Measurements from ENCODE around the gene FERMT3. TPM values are rescaled to one million over a fixed set of nuclear protein-coding genes. Genes with fewer than 3 reads are reported as not detected.
A peak's percentile ranks its signal among the peaks of the same experiment; 100 is the strongest.
"Not testable (repeated sequence)": the region's sequence is repeated elsewhere in the genome, so short reads cannot be mapped to it uniquely, and the experiment has no call there.

The FERMT3 gene
- total RNA-seq, 1 donor from 2014 or later, result 24.3 TPM

DNA sequence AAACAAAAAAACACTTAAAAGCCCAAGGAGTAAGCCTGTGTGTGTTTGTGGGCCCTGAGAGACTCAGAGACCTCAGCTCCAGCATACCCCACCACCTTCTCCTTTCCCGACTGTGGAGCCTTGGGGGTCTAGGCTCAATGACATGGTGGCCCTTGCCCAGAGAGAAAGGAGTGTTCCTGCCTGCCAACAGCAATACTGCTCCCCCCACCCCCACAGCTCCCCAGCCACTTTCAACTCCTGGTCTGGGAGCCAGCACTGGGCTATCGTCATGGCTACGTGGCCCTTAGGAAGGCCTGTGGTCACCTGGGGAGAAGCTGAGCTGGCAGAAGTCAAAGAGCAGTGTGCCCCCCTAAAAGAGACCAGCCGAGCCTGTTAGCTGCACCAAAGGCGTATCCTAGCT, 37.6 kb downstream of the FERMT3 start:
- H3K4me1 ChIP-seq, result peaks cover 51% of the 10 kb centered on the region
- intact Hi-C loops (cut with DNase I), result no loop called here
- H3K27ac ChIP-seq, result no peak overlapping the region

GRCh38 chr11:64244966-64245365, 38.4 kb downstream of the FERMT3 start:
- H3K4me3 ChIP-seq, result peak overlapping the region; percentile 48 to 57
- H3K27me3 ChIP-seq, result no peaks in the 10 kb centered on the region
- H3K27ac ChIP-seq, result peak overlapping the region; percentile 76
- H3K9me3 ChIP-seq, result no peaks in the 10 kb centered on the region
- TF ChIP-seq POLR2A (IDR thresholded peaks at IDR 0.05) (no peak), CTCF (IDR thresholded peaks at IDR 0.05) (no peak), POLR2AphosphoS5 (IDR thresholded peaks at IDR 0.05; ENCODE audit: insufficient read depth in 1 of 2, low read depth in 1 of 2) (no peak)
- peaks cover 47% of the 10 kb centered on the region for H3K4me1 ChIP-seq
- intact Hi-C loops (cut with DNase I), result no loop called here
- H3K36me3 ChIP-seq, result peaks cover 0 to 12% of the 10 kb centered on the region in 2 donors
- no peak for DNase-seq (ENCODE audit: extremely low spot score in 2 of 2)

More for the DNA sequence above, 37.6 kb downstream of the FERMT3 start:
- Histone ChIP-seq H3K27me3 (no peaks in the 10 kb centered on the region), H3K36me3 (peaks cover 0 to 12% of the 10 kb centered on the region in 2 donors), H3K9me3 (no peaks in the 10 kb centered on the region), H3K4me3 (no peak overlapping the region)
- DNase-seq (ENCODE audit: extremely low spot score in 2 of 2), result no peak
- no peak for TF ChIP-seq POLR2A (IDR thresholded peaks at IDR 0.05)
- no peak for TF ChIP-seq POLR2AphosphoS5 (IDR thresholded peaks at IDR 0.05; ENCODE audit: insufficient read depth in 1 of 2, low read depth in 1 of 2)
- TF ChIP-seq CTCF (IDR thresholded peaks at IDR 0.05), result no peak

GRCh38 chr11:64245401-64245796, 38.9 kb downstream of the FERMT3 start:
- Histone ChIP-seq H3K9me3 (no peaks in the 10 kb centered on the region), H3K36me3 (peaks cover 0 to 12% of the 10 kb centered on the region in 2 donors), H3K4me3 (peak overlapping the region; percentile 48 to 57), H3K27me3 (no peaks in the 10 kb centered on the region), H3K4me1 (peaks cover 44% of the 10 kb centered on the region), H3K27ac (peak overlapping the region; percentile 76)
- TF ChIP-seq CTCF (IDR thresholded peaks at IDR 0.05) (no peak), POLR2AphosphoS5 (IDR thresholded peaks at IDR 0.05; ENCODE audit: insufficient read depth in 1 of 2, low read depth in 1 of 2) (no peak), POLR2A (IDR thresholded peaks at IDR 0.05) (no peak)
- intact Hi-C loops (cut with DNase I), result no loop called here
- no peak for DNase-seq (ENCODE audit: extremely low spot score in 2 of 2)

DNA sequence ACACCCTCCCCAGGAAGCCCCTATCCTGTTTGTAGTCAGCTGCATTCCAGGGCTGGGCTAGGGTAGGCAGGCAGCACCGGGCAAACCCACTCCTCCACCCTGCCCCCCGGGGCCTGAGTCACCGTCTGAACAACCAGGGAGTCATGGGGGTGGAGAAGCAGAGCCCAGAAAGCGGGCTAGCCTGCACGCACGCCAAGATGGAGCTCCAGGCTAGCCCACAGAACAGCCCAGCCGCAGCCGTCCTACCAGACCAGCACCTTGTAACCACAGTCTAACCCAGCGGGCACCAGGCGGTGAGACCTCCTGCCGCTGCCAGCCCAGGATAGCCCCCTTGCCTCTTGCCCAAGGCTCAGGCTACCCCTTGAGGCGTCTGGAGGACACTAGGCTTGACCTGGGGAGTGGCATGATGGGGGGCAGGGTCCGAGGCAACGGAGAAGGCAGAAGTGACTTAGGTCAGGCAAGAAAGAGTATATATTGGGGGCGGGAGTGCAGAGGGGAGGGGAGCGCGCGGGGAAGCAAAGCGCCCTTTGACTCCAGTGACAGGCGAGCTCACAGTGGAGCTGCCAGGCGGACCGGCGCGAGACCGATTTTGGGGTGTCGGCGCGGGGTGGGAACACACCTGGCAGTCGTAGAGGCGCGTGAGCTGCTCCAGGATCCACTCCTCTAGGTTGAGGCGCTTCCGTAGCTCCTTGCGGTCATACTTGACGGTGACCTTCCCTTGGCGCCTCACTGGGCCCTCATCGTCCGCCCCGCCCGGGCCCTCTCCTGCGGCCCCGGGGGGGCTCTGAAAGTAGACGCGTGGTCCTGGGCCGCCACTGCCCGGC, 39.5 kb downstream of the FERMT3 start:
- DNase-seq (ENCODE audit: extremely low spot score in 2 of 2), result no peak
- peaks cover 0 to 12% of the 10 kb centered on the region in 2 donors for H3K36me3 ChIP-seq
- intact Hi-C loops (cut with DNase I), result loop anchor here (2.0 kb wide), 1 partner anchor 25 kb away; no protein-coding TSS in a partner anchor
- no peaks in the 10 kb centered on the region for H3K9me3 ChIP-seq
- peak overlapping the region; percentile 76 for H3K27ac ChIP-seq
- peak overlapping the region; percentile 48 to 57 for H3K4me3 ChIP-seq
- TF ChIP-seq POLR2AphosphoS5 (IDR thresholded peaks at IDR 0.05; ENCODE audit: insufficient read depth in 1 of 2, low read depth in 1 of 2) (peak; percentile 32 to 71), POLR2A (IDR thresholded peaks at IDR 0.05) (no peak), CTCF (IDR thresholded peaks at IDR 0.05) (no peak)
- H3K4me1 ChIP-seq, result peaks cover 48% of the 10 kb centered on the region
- no peaks in the 10 kb centered on the region for H3K27me3 ChIP-seq

GRCh38 chr11:64246621-64246870, 40.0 kb downstream of the FERMT3 start:
- H3K27ac ChIP-seq, result peak overlapping the region; percentile 76
- not testable (repeated sequence) for H3K27me3 ChIP-seq; H3K9me3 ChIP-seq; DNase-seq (ENCODE audit: extremely low spot score in 2 of 2)
- intact Hi-C loops (cut with DNase I), result loop anchor here (2.0 kb wide), 1 partner anchor 24 kb away; no protein-coding TSS in a partner anchor
- peaks cover 49% of the 10 kb centered on the region for H3K4me1 ChIP-seq
- H3K4me3 ChIP-seq, result peak overlapping the region; percentile 48 to 57
- peaks cover 0 to 12% of the 10 kb centered on the region in 2 donors for H3K36me3 ChIP-seq
